ENCODE measurements around the gene PSRC1.

DNA sequence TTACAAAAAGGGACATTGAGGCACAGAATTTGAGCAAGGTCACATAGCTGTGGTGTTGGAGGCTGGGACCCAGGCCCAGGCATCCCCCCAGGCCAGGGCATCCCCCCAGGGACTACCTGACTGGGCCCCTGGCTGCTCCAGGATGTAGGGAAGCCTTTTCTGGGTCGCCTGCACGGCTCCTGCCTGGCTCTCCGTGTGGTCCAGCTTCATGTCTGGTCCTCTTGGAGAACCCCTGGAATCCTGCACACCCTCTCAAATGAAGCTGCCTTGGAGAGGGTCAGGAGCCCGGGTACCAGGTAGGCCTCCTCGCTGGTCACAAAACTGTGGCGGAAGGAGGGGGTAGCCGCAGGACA lies 34.5 kb downstream of the PSRC1 start:
- TF ChIP-seq CTCF (IDR thresholded peaks at IDR 0.05), result no peak
- TF ChIP-seq ZFX (IDR thresholded peaks at IDR 0.05; ENCODE audit: borderline replicate concordance), result no peak

Measured in 22Rv1 (cell line).